GM12892 (cell line): ENCODE results near the gene PLAC8L1.

ENCODE experiments used
- POLR2A ChIP-seq: IDR thresholded peaks from 2 replicates; pipeline ENCODE4 v1.6.1; 2011; ENCODE audit warnings: low read depth, low read length, control low read depth
- POLR2AphosphoS5 ChIP-seq: IDR thresholded peaks from 2 replicates; pipeline ENCODE4 v1.6.1; 2011; ENCODE audit warnings: low read depth, low read length, control low read depth
- TAF1 ChIP-seq: IDR thresholded peaks from 2 replicates; pipeline ENCODE4 v1.6.1; 2011; ENCODE audit warnings: low read depth, mild to moderate bottlenecking, control low read depth, low read length, borderline replicate concordance

DNA sequence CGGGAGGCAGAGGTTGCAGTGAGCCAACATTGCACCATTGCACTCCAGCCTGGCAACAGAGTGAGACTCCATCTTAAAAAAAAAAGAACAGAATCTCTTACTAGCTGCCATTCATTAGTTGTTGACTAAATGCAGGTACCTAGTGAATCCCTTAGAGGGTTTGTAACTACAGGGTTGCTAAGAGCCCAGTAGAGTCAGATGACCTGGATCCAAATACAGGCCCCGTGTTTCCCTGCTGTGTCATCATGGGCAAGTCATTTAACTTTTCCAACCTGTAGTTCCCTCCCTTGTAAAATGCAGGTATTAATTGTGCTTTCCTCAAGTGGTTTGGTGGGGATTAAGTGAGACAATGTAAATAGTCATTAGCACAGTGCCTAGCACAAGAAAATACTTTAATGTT, 32.8 kb downstream of the PLAC8L1 start:
- TF ChIP-seq POLR2AphosphoS5 (no peak), TAF1 (no peak), POLR2A (no peak)
